ENCODE results near the gene MYO9A.

MYO9A gene

GRCh38 chr15:71899674-71900073 is 218.3 kb downstream of the MYO9A start:
- Histone ChIP-seq H3K4me1 (ENCODE audit: control insufficient read depth, insufficient read depth, low read length) (no peaks in the 10 kb centered on the region), H3K4me3 (ENCODE audit: low read depth, low read length) (no peak overlapping the region), H3K9me3 (ENCODE audit: control insufficient read depth, insufficient read depth, low read depth, low read length) (no peaks in the 10 kb centered on the region), H3K36me3 (ENCODE audit: control insufficient read depth in 2 of 2, insufficient read depth in 1 of 2, low read length in 2 of 2) (peaks cover 19 to 39% of the 10 kb centered on the region in 2 experiments; a peak in 2 of 3 replicates), H3K27ac (ENCODE audit: extremely low read depth, low read depth, low read length) (no peak overlapping the region)
- CTCF ChIA-PET: interaction anchor here (1.0 kb wide), 1 partner anchor 20 kb away, joined by 3 read pairs; no protein-coding TSS in a partner anchor
- POLR2A ChIA-PET: no interaction called here
- TF ChIP-seq ZFHX2 (tag by site-specific recombination; conservative IDR thresholded peaks at IDR 0.05): no peak
- no peak for TF ChIP-seq SETDB1 (IDR thresholded peaks at IDR 0.05; ENCODE audit: insufficient read length, low read length)
- no peak for TF ChIP-seq ZNF677 (tag by site-specific recombination; IDR thresholded peaks at IDR 0.05)
- TF ChIP-seq ZNF544 (tag by site-specific recombination; IDR thresholded peaks at IDR 0.05): no peak

- ChIA-PET CTCF (no interaction called here), POLR2A (no interaction called here)
- Histone ChIP-seq H3K27ac (ENCODE audit: extremely low read depth, low read depth, low read length) (no peak overlapping the region), H3K4me1 (ENCODE audit: control insufficient read depth, insufficient read depth, low read length) (0 out of 2 replicates have a peak, but pooled peaks cover 4% of the 10 kb centered on the region), H3K9me3 (ENCODE audit: control insufficient read depth, insufficient read depth, low read depth, low read length) (no peaks in the 10 kb centered on the region), H3K4me3 (ENCODE audit: low read depth, low read length) (no peak overlapping the region), H3K36me3 (ENCODE audit: control insufficient read depth in 2 of 2, insufficient read depth in 1 of 2, low read length in 2 of 2) (peaks cover 14 to 21% of the 10 kb centered on the region in 2 experiments)
- no peak for TF ChIP-seq ZBTB7A (tag by site-specific recombination; IDR thresholded peaks at IDR 0.05; ENCODE audit: low read depth)
- no peak for TF ChIP-seq ZSCAN5A (tag by site-specific recombination; IDR thresholded peaks at IDR 0.05)
- TF ChIP-seq HOXD13 (CRISPR knock-in tag; IDR thresholded peaks at IDR 0.05; ENCODE audit: borderline replicate concordance): no peak
- TF ChIP-seq MYNN (tag by site-specific recombination; IDR thresholded peaks at IDR 0.05; ENCODE audit: borderline replicate concordance): no peak
- no peak for TF ChIP-seq YY2 (tag by site-specific recombination; IDR thresholded peaks at IDR 0.05)
- TF ChIP-seq ZNF76 (tag by site-specific recombination; IDR thresholded peaks at IDR 0.05; ENCODE audit: borderline replicate concordance, low read depth): no peak
- no peak for TF ChIP-seq ZNF518A (tag by site-specific recombination; conservative IDR thresholded peaks at IDR 0.05; ENCODE audit: low read depth)
- TF ChIP-seq ZNF626 (tag by site-specific recombination; IDR thresholded peaks at IDR 0.05): no peak
- no peak for TF ChIP-seq ZBTB6 (tag by site-specific recombination; IDR thresholded peaks at IDR 0.05)
Observed at GRCh38 chr15:71893691-71894090, 224.3 kb downstream of the MYO9A start.

GRCh38 chr15:71892335-71892734 is 225.6 kb downstream of the MYO9A start:
- ChIA-PET POLR2A (no interaction called here), CTCF (interaction anchor here (1.0 kb wide), 1 partner anchor 36 kb away, joined by 3 read pairs; no protein-coding TSS in a partner anchor)
- H3K9me3 ChIP-seq (ENCODE audit: control insufficient read depth, insufficient read depth, low read depth, low read length): no peaks in the 10 kb centered on the region
- H3K4me1 ChIP-seq (ENCODE audit: control insufficient read depth, insufficient read depth, low read length): 0 out of 2 replicates have a peak, but pooled peaks cover 4% of the 10 kb centered on the region
- peaks cover 10 to 13% of the 10 kb centered on the region in 2 experiments for H3K36me3 ChIP-seq (ENCODE audit: control insufficient read depth in 2 of 2, insufficient read depth in 1 of 2, low read length in 2 of 2)
- H3K4me3 ChIP-seq (ENCODE audit: low read depth, low read length): no peak overlapping the region
- TF ChIP-seq HOXD13 (CRISPR knock-in tag; IDR thresholded peaks at IDR 0.05; ENCODE audit: borderline replicate concordance) (no peak), SCRT2 (tag by site-specific recombination; IDR thresholded peaks at IDR 0.05) (peak; percentile 61), ZXDB (tag by site-specific recombination; IDR thresholded peaks at IDR 0.05) (no peak), PRDM1 (tag by site-specific recombination; IDR thresholded peaks at IDR 0.05) (0 out of 2 replicates have a peak, but pooled peaks have one; percentile 9), ZNF394 (tag by site-specific recombination; IDR thresholded peaks at IDR 0.05; ENCODE audit: borderline replicate concordance) (no peak), ZBTB6 (tag by site-specific recombination; IDR thresholded peaks at IDR 0.05) (no peak), GLIS1 (tag by site-specific recombination; IDR thresholded peaks at IDR 0.05) (no peak), ZBTB8A (tag by site-specific recombination; IDR thresholded peaks at IDR 0.05) (no peak)
- H3K27ac ChIP-seq (ENCODE audit: extremely low read depth, low read depth, low read length): no peak overlapping the region
